GM21619 (cell line): ENCODE measurements around the gene NPTXR.

Experiments used
- ATAC-seq: cut with Tn5 transposase; IDR thresholded peaks from one replicate; pipeline ENCODE4 v1.9.1; 2021; ENCODE audit not compliant: unreplicated experiment

The NPTXR gene

GRCh38 chr22:38853196-38853651 is 9.4 kb upstream of the NPTXR start:
- ATAC-seq: no peak

GRCh38 chr22:38852522-38852921 is 8.7 kb upstream of the NPTXR start:
- no peak for ATAC-seq

- ATAC-seq: no peak
Observed at GRCh38 chr22:38850941-38851849, 7.4 kb upstream of the NPTXR start.

GRCh38 chr22:38850399-38850798 is 6.6 kb upstream of the NPTXR start:
- ATAC-seq: no peak

- ATAC-seq: no peak
Observed at GRCh38 chr22:38849811-38850210, 6.0 kb upstream of the NPTXR start.

GRCh38 chr22:38846412-38846811 is 2.6 kb upstream of the NPTXR start:
- no peak for ATAC-seq

- ATAC-seq: no peak
Observed at GRCh38 chr22:38845004-38845740, 1.3 kb upstream of the NPTXR start.

- no peak for ATAC-seq
Observed at GRCh38 chr22:38844315-38845003, 631 bp upstream of the NPTXR start.

- no peak for ATAC-seq
Observed at GRCh38 chr22:38843201-38843656, 599 bp downstream of the NPTXR start.

GRCh38 chr22:38842512-38843200 is 1.2 kb downstream of the NPTXR start:
- no peak for ATAC-seq

GRCh38 chr22:38841635-38842034 is 2.2 kb downstream of the NPTXR start:
- no peak for ATAC-seq

GRCh38 chr22:38841211-38841610 is 2.6 kb downstream of the NPTXR start:
- no peak for ATAC-seq

GRCh38 chr22:38840129-38840528 is 3.7 kb downstream of the NPTXR start:
- no peak for ATAC-seq

- no peak for ATAC-seq
Observed at GRCh38 chr22:38839686-38840085, 4.1 kb downstream of the NPTXR start.

- no peak for ATAC-seq
Observed at GRCh38 chr22:38837414-38837928, 6.4 kb downstream of the NPTXR start.

GRCh38 chr22:38835888-38836301 is 7.9 kb downstream of the NPTXR start:
- no peak for ATAC-seq

- no peak for ATAC-seq
Observed at GRCh38 chr22:38834991-38835390, 8.8 kb downstream of the NPTXR start.

- no peak for ATAC-seq
Observed at GRCh38 chr22:38834215-38834953, 9.4 kb downstream of the NPTXR start.

GRCh38 chr22:38833061-38833460 is 10.8 kb downstream of the NPTXR start:
- ATAC-seq: no peak
